ENCODE measurements around the gene HSBP1.
A peak's percentile ranks its signal among the peaks of the same experiment; 100 is the strongest.

Gene HSBP1

GRCh38 chr16:83807710-83808572 lies at the start of gene HSBP1:
HSBP1 (plus strand) TSS chr16:83807978; CDS start chr16:83808077, 99 bp downstream.
- Histone ChIP-seq H3K4me3 (peak within 1 kb of the TSS; percentile 76 to 99 (median 89)), H3K27ac (peak within 1 kb of the TSS in 20 of 21 experiments; percentile 69 to 97 (median 90))

- Histone ChIP-seq H3K27ac (no peak overlapping the region), H3K4me3 (no peak overlapping the region)
Measured at GRCh38 chr16:83762141-83762991, 45.4 kb upstream of the HSBP1 start.

- H3K4me3 ChIP-seq: no peak overlapping the region
- H3K27ac ChIP-seq: no peak overlapping the region
Measured at GRCh38 chr16:83762992-83763358, 44.8 kb upstream of the HSBP1 start.

GRCh38 chr16:83768986-83769385 lies 38.8 kb upstream of the HSBP1 start:
- no peak overlapping the region for H3K27ac ChIP-seq
- H3K4me3 ChIP-seq: no peak overlapping the region

- no peak overlapping the region for H3K4me3 ChIP-seq
Measured at GRCh38 chr16:83769397-83770008, 38.3 kb upstream of the HSBP1 start.

GRCh38 chr16:83771306-83771942 lies 36.4 kb upstream of the HSBP1 start:
- no peak overlapping the region for H3K4me3 ChIP-seq

More at GRCh38 chr16:83769397-83770008, 38.3 kb upstream of the HSBP1 start:
- H3K27ac ChIP-seq: no peak overlapping the region

GRCh38 chr16:83772806-83773205 lies 35.0 kb upstream of the HSBP1 start:
- no peak overlapping the region for H3K27ac ChIP-seq
- H3K4me3 ChIP-seq: no peak overlapping the region

More at GRCh38 chr16:83771306-83771942, 36.4 kb upstream of the HSBP1 start:
- no peak overlapping the region for H3K27ac ChIP-seq

GRCh38 chr16:83774066-83774465 lies 33.7 kb upstream of the HSBP1 start:
- H3K4me3 ChIP-seq: no peak overlapping the region
- H3K27ac ChIP-seq: no peak overlapping the region

GRCh38 chr16:83776944-83777343 lies 30.8 kb upstream of the HSBP1 start:
- H3K4me3 ChIP-seq: no peak overlapping the region
- H3K27ac ChIP-seq: no peak overlapping the region

GRCh38 chr16:83779886-83780285 lies 27.9 kb upstream of the HSBP1 start:
- H3K27ac ChIP-seq: peak overlapping the region in 1 of 21 experiments; percentile 8

GRCh38 chr16:83785455-83785854 lies 22.3 kb upstream of the HSBP1 start:
- H3K4me3 ChIP-seq: no peak overlapping the region
- no peak overlapping the region for H3K27ac ChIP-seq

More at GRCh38 chr16:83779886-83780285, 27.9 kb upstream of the HSBP1 start:
- no peak overlapping the region for H3K4me3 ChIP-seq

GRCh38 chr16:83789642-83790401 lies 18.0 kb upstream of the HSBP1 start:
- H3K4me3 ChIP-seq: no peak overlapping the region
- H3K27ac ChIP-seq: no peak overlapping the region

- no peak overlapping the region for H3K27ac ChIP-seq
- H3K4me3 ChIP-seq: no peak overlapping the region
Measured at GRCh38 chr16:83791916-83792315, 15.9 kb upstream of the HSBP1 start.

- no peak overlapping the region for H3K27ac ChIP-seq
- H3K4me3 ChIP-seq: no peak overlapping the region
Measured at GRCh38 chr16:83792391-83792790, 15.4 kb upstream of the HSBP1 start.

GRCh38 chr16:83793179-83793578 lies 14.6 kb upstream of the HSBP1 start:
- no peak overlapping the region for H3K4me3 ChIP-seq
- H3K27ac ChIP-seq: no peak overlapping the region

GRCh38 chr16:83794860-83795554 lies 12.8 kb upstream of the HSBP1 start:
- Histone ChIP-seq H3K4me3 (no peak overlapping the region), H3K27ac (no peak overlapping the region)

GRCh38 chr16:83797013-83797412 lies 10.8 kb upstream of the HSBP1 start:
- Histone ChIP-seq H3K4me3 (no peak overlapping the region), H3K27ac (no peak overlapping the region)

- Histone ChIP-seq H3K27ac (no peak overlapping the region), H3K4me3 (no peak overlapping the region)
Measured at GRCh38 chr16:83799336-83799735, 8.4 kb upstream of the HSBP1 start.

Data from skin epidermis (tissue), 12 donors.